WTC11 (cell line): ENCODE data around the gene GCNT4. TPM values are rescaled to one million over a fixed set of nuclear protein-coding genes. Genes with fewer than 3 reads are reported as not detected.
A peak's percentile ranks its signal among the peaks of the same experiment; 100 is the strongest.

ENCODE experiments used
- ATAC-seq: fragments of 200-7000 bp; cut with Tn5 transposase; 2 replicates; pipeline ENCODE4 v1.10.0; 2021; ENCODE audit warnings: mild to moderate bottlenecking, moderate library complexity
- CTCF ChIA-PET: fragments of 300-600 bp; sonication (Branson Sonifier 250); formaldehyde crosslinking; loops from one replicate; lab custom pipeline; 2021; ENCODE audit warnings: antibody characterized with exemption; lab: Charles Lee
- POLR2A ChIA-PET: fragments of 350-600 bp; sonication (Branson Sonifier 250); formaldehyde crosslinking; loops from one replicate; lab custom pipeline; 2021; ENCODE audit warnings: antibody characterized with exemption; lab: Charles Lee
- DNase-seq: peaks from one replicate; pipeline ENCODE4 v3.0.0; 2021; ENCODE audit warnings: low spot score
- H3K27ac Mint-ChIP-seq: 2 replicates; pipeline ENCODE4 v1.8.0; 2021; ENCODE audit warnings: mixed read lengths
- H3K27me3 Mint-ChIP-seq: 2 replicates; pipeline ENCODE4 v1.8.0; 2021; ENCODE audit warnings: low read depth, mild to moderate bottlenecking, moderate library complexity, mixed read lengths
- H3K36me3 Mint-ChIP-seq: 2 replicates; pipeline ENCODE4 v1.8.0; 2021; ENCODE audit warnings: mixed read lengths
- H3K4me1 Mint-ChIP-seq: 2 replicates; pipeline ENCODE4 v1.8.0; 2022; ENCODE audit warnings: mixed read lengths
- H3K4me3 Mint-ChIP-seq: 2 replicates; pipeline ENCODE4 v1.8.0; 2021; ENCODE audit warnings: mild to moderate bottlenecking, moderate library complexity, mixed read lengths
- H3K9me3 Mint-ChIP-seq: 2 replicates; pipeline ENCODE4 v1.8.0; 2021; ENCODE audit warnings: mixed read lengths
- CREM ChIP-seq: sonication (generic); formaldehyde crosslinking; IDR thresholded peaks from 2 replicates; pipeline ENCODE4 v1.8.1; 2022; ENCODE audit warnings: mild to moderate bottlenecking, missing genetic modification reagents, moderate library complexity
- GRHL2 ChIP-seq: fragments of 250-450 bp; sonication (Bioruptor Pico); IDR thresholded peaks from 2 replicates; pipeline ENCODE4 v1.8.0; 2022; ENCODE audit warnings: mild to moderate bottlenecking, moderate library complexity; ENCODE audit not compliant: insufficient replicate concordance, severe bottlenecking
- MXD4 ChIP-seq: fragments of 250-450 bp; sonication (Bioruptor Pico); IDR thresholded peaks from 2 replicates; pipeline ENCODE4 v1.8.0; 2021; ENCODE audit warnings: mild to moderate bottlenecking, moderate library complexity, borderline replicate concordance
- NFE2L1 ChIP-seq: sonication (generic); formaldehyde crosslinking; IDR thresholded peaks from 2 replicates; pipeline ENCODE4 v1.8.1; 2023; ENCODE audit warnings: missing genetic modification reagents
- NR1H2 ChIP-seq: sonication (generic); formaldehyde crosslinking; IDR thresholded peaks from 2 replicates; pipeline ENCODE4 v1.9.0; 2021; ENCODE audit warnings: mild to moderate bottlenecking, moderate library complexity, missing genetic modification reagents
- RELA ChIP-seq: sonication (generic); formaldehyde crosslinking; IDR thresholded peaks from 2 replicates; pipeline ENCODE4 v1.8.1; 2022; ENCODE audit warnings: missing genetic modification reagents, mild to moderate bottlenecking, borderline replicate concordance
- RORB ChIP-seq: fragments of 250-450 bp; sonication (Bioruptor Pico); IDR thresholded peaks from 2 replicates; pipeline ENCODE4 v1.9.0; 2021; ENCODE audit warnings: mild to moderate bottlenecking
- ZBTB21 ChIP-seq: sonication (generic); formaldehyde crosslinking; IDR thresholded peaks from 2 replicates; pipeline ENCODE4 v1.8.1; 2023; ENCODE audit warnings: mild to moderate bottlenecking, missing genetic modification reagents, borderline replicate concordance
- ZNF263 ChIP-seq: sonication (generic); formaldehyde crosslinking; IDR thresholded peaks from 2 replicates; pipeline ENCODE4 v1.8.1; 2022; ENCODE audit warnings: low read depth, mild to moderate bottlenecking, moderate library complexity, missing genetic modification reagents
- ZNF416 ChIP-seq: fragments of 250-450 bp; sonication (Bioruptor Pico); IDR thresholded peaks from 2 replicates; pipeline ENCODE4 v1.9.0; 2021; ENCODE audit warnings: mild to moderate bottlenecking, inconsistent platforms
- total RNA-seq: library from RNA; stranded (reverse); gene quantifications from 3 replicates; pipeline ENCODE4 v1.2.3, GENCODE V29; 2021
- TF ChIP-seq, protein P1 (sequence below): sonication (generic); formaldehyde crosslinking; IDR thresholded peaks from 2 replicates; pipeline ENCODE4 v1.8.1; 2022; ENCODE audit warnings: mild to moderate bottlenecking, moderate library complexity, missing genetic modification reagents
- TF ChIP-seq, protein P2 (sequence below): sonication (generic); formaldehyde crosslinking; IDR thresholded peaks from 2 replicates; pipeline ENCODE4 v1.8.0; 2023; ENCODE audit warnings: missing genetic modification reagents
- TF ChIP-seq, protein P3 (sequence below): fragments of 200-600 bp; IDR thresholded peaks from 2 replicates; pipeline ENCODE4 v1.8.0; 2022; ENCODE audit warnings: antibody characterized with exemption
- TF ChIP-seq, protein P4 (sequence below): sonication (generic); formaldehyde crosslinking; IDR thresholded peaks from 2 replicates; pipeline ENCODE4 v1.8.1; 2023; ENCODE audit warnings: mild to moderate bottlenecking, missing genetic modification reagents, borderline replicate concordance
- TF ChIP-seq, protein P5 (sequence below): sonication (generic); formaldehyde crosslinking; IDR thresholded peaks from 2 replicates; pipeline ENCODE4 v1.8.1; 2022; ENCODE audit warnings: low read depth, missing genetic modification reagents, borderline replicate concordance
- TF ChIP-seq, protein P6 (sequence below): fragments of 250-450 bp; sonication (Bioruptor Pico); IDR thresholded peaks from 2 replicates; pipeline ENCODE4 v2.1.2; 2022; ENCODE audit warnings: mild to moderate bottlenecking, moderate library complexity

GCNT4 gene
- total RNA-seq, 1 experiment from 2014 or later: 1.8 TPM

DNA sequence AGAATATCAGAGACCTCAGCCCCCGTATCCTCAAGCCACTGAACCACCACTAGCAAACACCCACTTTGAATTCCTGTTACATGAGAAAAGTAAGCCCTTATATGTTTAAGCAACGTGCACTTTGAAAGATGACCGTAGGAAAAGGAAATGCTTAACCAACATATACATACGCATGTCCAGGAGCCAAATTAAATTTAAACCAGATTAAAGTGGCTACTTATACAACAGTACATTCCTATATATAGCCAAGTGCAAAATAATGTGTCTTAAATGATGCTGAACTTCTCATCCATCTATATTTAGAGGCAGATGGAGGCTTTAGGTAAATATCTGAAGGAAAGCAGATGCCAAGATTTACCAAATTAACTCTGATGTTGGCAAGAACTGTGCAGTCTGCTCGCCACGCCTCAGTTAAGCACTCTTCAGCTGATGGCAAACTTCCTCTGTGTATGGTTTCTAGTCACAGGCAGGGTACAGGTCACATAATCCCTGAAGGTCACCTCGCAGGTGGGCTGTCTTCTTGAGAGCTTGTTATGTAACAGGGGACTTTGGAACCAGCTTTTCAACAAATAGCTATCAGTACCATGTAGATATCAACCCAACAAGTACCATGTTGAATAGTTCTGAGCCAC is 8.6 kb downstream of the GCNT4 start (continued):
- TF ChIP-seq, protein P1, sequence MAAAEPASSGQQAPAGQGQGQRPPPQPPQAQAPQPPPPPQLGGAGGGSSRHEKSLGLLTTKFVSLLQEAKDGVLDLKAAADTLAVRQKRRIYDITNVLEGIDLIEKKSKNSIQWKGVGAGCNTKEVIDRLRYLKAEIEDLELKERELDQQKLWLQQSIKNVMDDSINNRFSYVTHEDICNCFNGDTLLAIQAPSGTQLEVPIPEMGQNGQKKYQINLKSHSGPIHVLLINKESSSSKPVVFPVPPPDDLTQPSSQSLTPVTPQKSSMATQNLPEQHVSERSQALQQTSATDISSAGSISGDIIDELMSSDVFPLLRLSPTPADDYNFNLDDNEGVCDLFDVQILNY (CRISPR knock-in tag): no peak
- TF ChIP-seq NFE2L1 (no peak), GRHL2 (CRISPR knock-in tag) (no peak), ZNF263 (CRISPR knock-in tag) (no peak), NR1H2 (no peak)

DNA sequence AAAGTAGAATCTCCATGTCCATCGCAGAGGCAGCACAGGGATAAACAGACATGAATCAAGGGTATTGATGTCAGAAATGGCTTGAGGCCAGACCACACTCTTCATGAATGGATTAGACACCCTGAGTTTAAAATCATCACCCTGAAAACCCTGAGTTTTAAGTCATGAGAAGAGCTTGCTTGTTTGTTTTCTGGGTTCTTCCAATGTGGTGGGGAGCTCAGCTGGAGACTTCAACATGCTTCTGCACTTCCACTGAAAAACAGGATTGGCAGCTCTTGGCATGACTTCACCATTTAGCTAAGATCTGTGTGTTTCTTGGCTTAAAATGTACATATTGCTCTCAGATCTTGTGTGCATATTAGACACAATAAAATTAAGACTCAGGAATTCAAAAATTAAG is 9.8 kb downstream of the GCNT4 start:
- Mint-ChIP-seq H3K27ac (no peak overlapping the region), H3K36me3 (no peaks in the 10 kb centered on the region), H3K4me3 (no peak overlapping the region), H3K4me1 (no peaks in the 10 kb centered on the region), H3K27me3 (no peaks in the 10 kb centered on the region; the same call in 1 of the 2 replicates), H3K9me3 (no peaks in the 10 kb centered on the region)
- POLR2A ChIA-PET: no interaction called here
- ATAC-seq (no peak), DNase-seq (no peak)
- CTCF ChIA-PET: no interaction called here
- no peak for TF ChIP-seq ZBTB21 (CRISPR knock-in tag)
- TF ChIP-seq, protein P2, sequence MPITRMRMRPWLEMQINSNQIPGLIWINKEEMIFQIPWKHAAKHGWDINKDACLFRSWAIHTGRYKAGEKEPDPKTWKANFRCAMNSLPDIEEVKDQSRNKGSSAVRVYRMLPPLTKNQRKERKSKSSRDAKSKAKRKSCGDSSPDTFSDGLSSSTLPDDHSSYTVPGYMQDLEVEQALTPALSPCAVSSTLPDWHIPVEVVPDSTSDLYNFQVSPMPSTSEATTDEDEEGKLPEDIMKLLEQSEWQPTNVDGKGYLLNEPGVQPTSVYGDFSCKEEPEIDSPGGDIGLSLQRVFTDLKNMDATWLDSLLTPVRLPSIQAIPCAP (CRISPR knock-in tag): no peak

DNA sequence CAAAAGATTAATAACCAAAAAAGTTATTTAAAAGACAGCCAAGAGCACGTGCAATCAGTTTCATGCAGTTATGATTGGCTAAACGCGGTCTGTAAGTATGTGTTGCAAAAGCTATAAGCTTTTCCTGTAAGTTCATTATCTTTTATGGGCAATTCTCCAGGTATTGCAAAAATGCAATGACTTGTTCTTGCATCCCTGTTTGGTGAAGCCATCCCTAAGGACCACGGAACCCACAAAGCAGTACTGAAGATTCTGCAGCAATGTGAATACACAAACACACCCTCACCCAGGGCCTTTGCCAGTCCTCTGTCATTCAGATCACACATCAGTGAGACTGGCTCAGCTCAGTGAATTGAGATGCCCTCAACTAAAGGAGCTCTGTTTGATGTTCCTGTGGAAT is 11.4 kb downstream of the GCNT4 start:
- TF ChIP-seq NR1H2 (no peak), RORB (CRISPR knock-in tag) (no peak), MXD4 (CRISPR knock-in tag) (no peak), CREM (CRISPR knock-in tag) (no peak), ZNF416 (CRISPR knock-in tag) (no peak), RELA (no peak)
- TF ChIP-seq, protein P3, sequence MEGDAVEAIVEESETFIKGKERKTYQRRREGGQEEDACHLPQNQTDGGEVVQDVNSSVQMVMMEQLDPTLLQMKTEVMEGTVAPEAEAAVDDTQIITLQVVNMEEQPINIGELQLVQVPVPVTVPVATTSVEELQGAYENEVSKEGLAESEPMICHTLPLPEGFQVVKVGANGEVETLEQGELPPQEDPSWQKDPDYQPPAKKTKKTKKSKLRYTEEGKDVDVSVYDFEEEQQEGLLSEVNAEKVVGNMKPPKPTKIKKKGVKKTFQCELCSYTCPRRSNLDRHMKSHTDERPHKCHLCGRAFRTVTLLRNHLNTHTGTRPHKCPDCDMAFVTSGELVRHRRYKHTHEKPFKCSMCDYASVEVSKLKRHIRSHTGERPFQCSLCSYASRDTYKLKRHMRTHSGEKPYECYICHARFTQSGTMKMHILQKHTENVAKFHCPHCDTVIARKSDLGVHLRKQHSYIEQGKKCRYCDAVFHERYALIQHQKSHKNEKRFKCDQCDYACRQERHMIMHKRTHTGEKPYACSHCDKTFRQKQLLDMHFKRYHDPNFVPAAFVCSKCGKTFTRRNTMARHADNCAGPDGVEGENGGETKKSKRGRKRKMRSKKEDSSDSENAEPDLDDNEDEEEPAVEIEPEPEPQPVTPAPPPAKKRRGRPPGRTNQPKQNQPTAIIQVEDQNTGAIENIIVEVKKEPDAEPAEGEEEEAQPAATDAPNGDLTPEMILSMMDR: no peak
- TF ChIP-seq, protein P1 (CRISPR knock-in tag): no peak
- TF ChIP-seq, protein P4, sequence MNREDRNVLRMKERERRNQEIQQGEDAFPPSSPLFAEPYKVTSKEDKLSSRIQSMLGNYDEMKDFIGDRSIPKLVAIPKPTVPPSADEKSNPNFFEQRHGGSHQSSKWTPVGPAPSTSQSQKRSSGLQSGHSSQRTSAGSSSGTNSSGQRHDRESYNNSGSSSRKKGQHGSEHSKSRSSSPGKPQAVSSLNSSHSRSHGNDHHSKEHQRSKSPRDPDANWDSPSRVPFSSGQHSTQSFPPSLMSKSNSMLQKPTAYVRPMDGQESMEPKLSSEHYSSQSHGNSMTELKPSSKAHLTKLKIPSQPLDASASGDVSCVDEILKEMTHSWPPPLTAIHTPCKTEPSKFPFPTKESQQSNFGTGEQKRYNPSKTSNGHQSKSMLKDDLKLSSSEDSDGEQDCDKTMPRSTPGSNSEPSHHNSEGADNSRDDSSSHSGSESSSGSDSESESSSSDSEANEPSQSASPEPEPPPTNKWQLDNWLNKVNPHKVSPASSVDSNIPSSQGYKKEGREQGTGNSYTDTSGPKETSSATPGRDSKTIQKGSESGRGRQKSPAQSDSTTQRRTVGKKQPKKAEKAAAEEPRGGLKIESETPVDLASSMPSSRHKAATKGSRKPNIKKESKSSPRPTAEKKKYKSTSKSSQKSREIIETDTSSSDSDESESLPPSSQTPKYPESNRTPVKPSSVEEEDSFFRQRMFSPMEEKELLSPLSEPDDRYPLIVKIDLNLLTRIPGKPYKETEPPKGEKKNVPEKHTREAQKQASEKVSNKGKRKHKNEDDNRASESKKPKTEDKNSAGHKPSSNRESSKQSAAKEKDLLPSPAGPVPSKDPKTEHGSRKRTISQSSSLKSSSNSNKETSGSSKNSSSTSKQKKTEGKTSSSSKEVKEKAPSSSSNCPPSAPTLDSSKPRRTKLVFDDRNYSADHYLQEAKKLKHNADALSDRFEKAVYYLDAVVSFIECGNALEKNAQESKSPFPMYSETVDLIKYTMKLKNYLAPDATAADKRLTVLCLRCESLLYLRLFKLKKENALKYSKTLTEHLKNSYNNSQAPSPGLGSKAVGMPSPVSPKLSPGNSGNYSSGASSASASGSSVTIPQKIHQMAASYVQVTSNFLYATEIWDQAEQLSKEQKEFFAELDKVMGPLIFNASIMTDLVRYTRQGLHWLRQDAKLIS (CRISPR knock-in tag): no peak
- TF ChIP-seq, protein P5, sequence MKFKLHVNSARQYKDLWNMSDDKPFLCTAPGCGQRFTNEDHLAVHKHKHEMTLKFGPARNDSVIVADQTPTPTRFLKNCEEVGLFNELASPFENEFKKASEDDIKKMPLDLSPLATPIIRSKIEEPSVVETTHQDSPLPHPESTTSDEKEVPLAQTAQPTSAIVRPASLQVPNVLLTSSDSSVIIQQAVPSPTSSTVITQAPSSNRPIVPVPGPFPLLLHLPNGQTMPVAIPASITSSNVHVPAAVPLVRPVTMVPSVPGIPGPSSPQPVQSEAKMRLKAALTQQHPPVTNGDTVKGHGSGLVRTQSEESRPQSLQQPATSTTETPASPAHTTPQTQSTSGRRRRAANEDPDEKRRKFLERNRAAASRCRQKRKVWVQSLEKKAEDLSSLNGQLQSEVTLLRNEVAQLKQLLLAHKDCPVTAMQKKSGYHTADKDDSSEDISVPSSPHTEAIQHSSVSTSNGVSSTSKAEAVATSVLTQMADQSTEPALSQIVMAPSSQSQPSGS (CRISPR knock-in tag): no peak
- TF ChIP-seq, protein P6, sequence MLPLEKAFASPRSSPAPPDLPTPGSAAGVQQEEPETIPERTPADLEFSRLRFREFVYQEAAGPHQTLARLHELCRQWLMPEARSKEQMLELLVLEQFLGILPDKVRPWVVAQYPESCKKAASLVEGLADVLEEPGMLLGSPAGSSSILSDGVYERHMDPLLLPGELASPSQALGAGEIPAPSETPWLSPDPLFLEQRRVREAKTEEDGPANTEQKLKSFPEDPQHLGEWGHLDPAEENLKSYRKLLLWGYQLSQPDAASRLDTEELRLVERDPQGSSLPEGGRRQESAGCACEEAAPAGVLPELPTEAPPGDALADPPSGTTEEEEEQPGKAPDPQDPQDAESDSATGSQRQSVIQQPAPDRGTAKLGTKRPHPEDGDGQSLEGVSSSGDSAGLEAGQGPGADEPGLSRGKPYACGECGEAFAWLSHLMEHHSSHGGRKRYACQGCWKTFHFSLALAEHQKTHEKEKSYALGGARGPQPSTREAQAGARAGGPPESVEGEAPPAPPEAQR (CRISPR knock-in tag): no peak
- H3K9me3 Mint-ChIP-seq: no peaks in the 10 kb centered on the region
- ChIA-PET CTCF (interaction anchor here (2.2 kb wide), 1 partner anchor 9 kb away, joined by 8 read pairs; no protein-coding TSS in a partner anchor), POLR2A (no interaction called here)
- H3K36me3 Mint-ChIP-seq: no peaks in the 10 kb centered on the region
- ATAC-seq (peak; percentile 43; the same call in 1 of the 2 replicates), DNase-seq (no peak)
- H3K27ac Mint-ChIP-seq: no peak overlapping the region
- no peaks in the 10 kb centered on the region for H3K27me3 Mint-ChIP-seq
- no peak overlapping the region for H3K4me3 Mint-ChIP-seq
- H3K4me1 Mint-ChIP-seq: 0 out of 2 replicates have a peak, but pooled peaks cover 3% of the 10 kb centered on the region
